HCT116 (cell line): ENCODE measurements around the gene PKNOX2. TPM values are rescaled to one million over a fixed set of nuclear protein-coding genes. Genes with fewer than 3 reads are reported as not detected.

ENCODE experiments used
- ATAC-seq: fragments of 200-7000 bp; cut with Tn5 transposase; 2 replicates; pipeline ENCODE4 v1.9.1; 2020; ENCODE audit warnings: mild to moderate bottlenecking, moderate library complexity
- BruUV-seq: library from RNA; stranded (reverse); fragments of 400-500 nt; replicated peaks from 2 replicates; lab custom pipeline; 2021; lab: Mats Ljungman, UMichigan
- CTCF ChIA-PET: fragments of 300-600 bp; sonication (Branson Sonifier 250); formaldehyde crosslinking; loops from one replicate; lab custom pipeline; 2021; ENCODE audit warnings: antibody characterized with exemption; lab: Charles Lee
- POLR2A ChIA-PET: fragments of 300-600, 350-600 bp; sonication (Branson Sonifier 250); formaldehyde crosslinking; loops from one replicate; lab custom pipeline; 2021; ENCODE audit warnings: antibody characterized with exemption; lab: Charles Lee
- RAD21 ChIA-PET, 2 experiments: fragments of 300-600 bp; sonication (Branson Sonifier 250); formaldehyde crosslinking; loops; one replicate each; lab custom pipeline; 2023; ENCODE audit warnings: low total read pairs in 2 of 2; ENCODE audit not compliant: uncharacterized antibody in 2 of 2, unreplicated experiment in 2 of 2, low non-redundant PET in 1 of 2; lab: Charles Lee
- DNase-seq: peaks from one replicate; pipeline ENCODE4 v3.0.0-alpha.2; 2010; ENCODE audit warnings: low read depth, low spot score
- H2AFZ ChIP-seq: fragments of 200-600 bp; shearing (Covaris generic), sonication (generic); 2 replicates; pipeline ENCODE4 v1.6.1; 2017; ENCODE audit warnings: low read depth, mixed run types, mixed read lengths, antibody characterized with exemption, low read length; ENCODE audit not compliant: poor library complexity, severe bottlenecking
- H3K27ac ChIP-seq: 2 replicates; pipeline ENCODE4 v1.5.1; 2012; ENCODE audit warnings: low read depth, low read length
- H3K27me3 ChIP-seq: fragments of 200-600 bp; sonication (generic); 2 replicates; pipeline ENCODE4 v1.6.1; 2016; ENCODE audit warnings: mixed run types, low read length, mixed read lengths; ENCODE audit not compliant: insufficient read depth
- H3K36me3 ChIP-seq, 2 experiments: fragments of 200-500 bp in 1 of 2; fragments of 200-600 bp in 1 of 2; sonication (Bioruptor generic) in 1 of 2; sonication (generic) in 1 of 2; 2 replicates each; pipeline versions ENCODE4 v1.5.1 to v1.6.1; 2014 to 2016; ENCODE audit warnings: low read length in 2 of 2, inconsistent platforms in 1 of 2, mixed read lengths in 1 of 2, mixed run types in 1 of 2; ENCODE audit not compliant: insufficient read depth in 2 of 2, control insufficient read depth in 1 of 2
- H3K4me1 ChIP-seq, 2 experiments: fragments of 200-600 bp in 1 of 2; sonication (generic) in 1 of 2; 2 replicates each; pipeline versions ENCODE4 v1.5.1 to v1.6.1; 2012 to 2017; ENCODE audit warnings: low read length in 2 of 2, inconsistent platforms in 1 of 2, mild to moderate bottlenecking in 1 of 2, mixed read lengths in 1 of 2, mixed run types in 1 of 2, moderate library complexity in 1 of 2; ENCODE audit not compliant: insufficient read depth in 2 of 2, control insufficient read depth in 1 of 2
- H3K4me2 ChIP-seq: fragments of 200-600 bp; sonication (generic); 2 replicates; pipeline ENCODE4 v1.6.1; 2017; ENCODE audit warnings: mixed run types, low read length, mixed read lengths
- H3K4me3 ChIP-seq, 2 experiments: fragments of 200-600 bp in 1 of 2; sonication (generic) in 1 of 2; replicated peaks in 1 of 2; 2 replicates each; pipeline ENCODE4 v1.5.1; 2011 to 2016; ENCODE audit warnings: low read length in 2 of 2, control low read depth in 1 of 2, low read depth in 1 of 2, mild to moderate bottlenecking in 1 of 2, mixed read lengths in 1 of 2, mixed run types in 1 of 2
- H3K79me2 ChIP-seq: fragments of 200-600 bp; sonication (generic); 2 replicates; pipeline ENCODE4 v1.6.1; 2017; ENCODE audit warnings: mild to moderate bottlenecking, mixed run types, low read length, moderate library complexity, mixed read lengths; ENCODE audit not compliant: insufficient read depth
- H3K9ac ChIP-seq: fragments of 200-600 bp; sonication (generic); 2 replicates; pipeline ENCODE4 v1.6.1; 2016; ENCODE audit warnings: low read length, mixed read lengths
- H3K9me2 ChIP-seq: fragments of 200-600 bp; sonication (generic), shearing (Covaris generic); 2 replicates; pipeline ENCODE4 v1.6.1; 2017; ENCODE audit warnings: mixed run types, mild to moderate bottlenecking, moderate library complexity; ENCODE audit not compliant: insufficient read depth
- H3K9me3 ChIP-seq, 2 experiments: fragments of 200-500 bp in 1 of 2; fragments of 200-600 bp in 1 of 2; sonication (Bioruptor generic) in 1 of 2; sonication (generic) in 1 of 2; 2 replicates each; pipeline ENCODE4 v1.6.1; 2014 to 2017; ENCODE audit warnings: low read length in 2 of 2, mixed read lengths in 2 of 2, inconsistent platforms in 1 of 2, low read depth in 1 of 2, mild to moderate bottlenecking in 1 of 2, mixed run types in 1 of 2, moderate library complexity in 1 of 2; ENCODE audit not compliant: control insufficient read depth in 1 of 2, insufficient read depth in 1 of 2
- H4K20me1 ChIP-seq: fragments of 200-600 bp; sonication (generic), shearing (Covaris generic); 2 replicates; pipeline ENCODE4 v1.6.1; 2017; ENCODE audit warnings: mixed run types, mild to moderate bottlenecking, moderate library complexity; ENCODE audit not compliant: insufficient read depth
- ELF1 ChIP-seq: IDR thresholded peaks from 2 replicates; pipeline ENCODE4 v1.6.1; 2012; ENCODE audit warnings: low read depth, borderline replicate concordance
- EZH2 ChIP-seq: fragments of 200-600 bp; sonication (generic); IDR thresholded peaks from 2 replicates; pipeline ENCODE4 v1.6.1; 2017; ENCODE audit warnings: antibody characterized with exemption, mixed run types
- FOSL1 ChIP-seq: IDR thresholded peaks from 2 replicates; pipeline ENCODE4 v1.6.1; 2012; ENCODE audit warnings: low read depth
- JUND ChIP-seq: IDR thresholded peaks from 2 replicates; pipeline ENCODE4 v1.6.1; 2012
- YY1 ChIP-seq: IDR thresholded peaks from 2 replicates; pipeline ENCODE4 v1.6.1; 2011; ENCODE audit warnings: low read length, low read depth, moderate library complexity, mild to moderate bottlenecking; ENCODE audit not compliant: insufficient replicate concordance; ENCODE audit errors: extremely low read depth
- ZBTB33 ChIP-seq: IDR thresholded peaks from 2 replicates; pipeline ENCODE4 v1.6.1; 2011; ENCODE audit warnings: mild to moderate bottlenecking, low read length, moderate library complexity; ENCODE audit not compliant: insufficient replicate concordance; ENCODE audit errors: extremely low read depth
- ZFX ChIP-seq: fragments of 450-650 bp; IDR thresholded peaks from 2 replicates; pipeline ENCODE4 v1.6.1; 2017
- ZNF274 ChIP-seq: fragments of 200-500 bp; sonication (Bioruptor generic); IDR thresholded peaks from 2 replicates; pipeline ENCODE4 v1.6.1; 2014; ENCODE audit warnings: mild to moderate bottlenecking, low read depth, low read length, inconsistent platforms
- intact Hi-C: fragments of 100-400 bp; cut with micrococcal nuclease; formaldehyde crosslinking; loops from 2 replicates; pipeline ENCODE4 v1.10.0; 2022
- total RNA-seq: library from RNA; stranded (reverse); gene quantifications from one replicate; pipeline ENCODE4 v1.2.1, GENCODE V29; 2021; ENCODE audit not compliant: unreplicated experiment
- TF ChIP-seq, protein P1 (sequence below): IDR thresholded peaks from 2 replicates; pipeline ENCODE4 v1.6.1; 2012

PKNOX2 gene
- total RNA-seq, 1 experiment from 2014 or later = 0.20 TPM

GRCh38 chr11:125464666-125465065 lies 300.1 kb downstream of the PKNOX2 start:
- Histone ChIP-seq H3K4me2 (no peak overlapping the region), H3K4me3 (no peak overlapping the region), H3K27me3 (no peaks in the 10 kb centered on the region), H3K9ac (no peak overlapping the region), H4K20me1 (no peaks in the 10 kb centered on the region), H3K9me2 (no peaks in the 10 kb centered on the region), H3K4me1 (peaks cover 0 to 4% of the 10 kb centered on the region in 2 experiments; a peak in 1 of 4 replicates), H3K79me2 (no peaks in the 10 kb centered on the region), H2AFZ (no peak overlapping the region), H3K9me3 (no peaks in the 10 kb centered on the region), H3K27ac (no peak overlapping the region), H3K36me3 (no peaks in the 10 kb centered on the region)
- no TSS peak for BruUV-seq
- POLR2A ChIA-PET = no interaction called here
- DNase-seq (no peak), ATAC-seq (no peak)
- CTCF ChIA-PET = interaction anchor here (1.0 kb wide), 1 partner anchor 12 kb away, joined by 3 read pairs; no protein-coding TSS in a partner anchor
- TF ChIP-seq YY1 (no peak), ZFX (no peak), FOSL1 (no peak), EZH2 (no peak)
- intact Hi-C loops = no loop called here
- RAD21 ChIA-PET = no interaction called here

GRCh38 chr11:125465255-125465654 lies 300.7 kb downstream of the PKNOX2 start:
- POLR2A ChIA-PET = no interaction called here

More at GRCh38 chr11:125465255-125465654, 300.7 kb downstream of the PKNOX2 start:
- no peak for ATAC-seq
- no peaks in the 10 kb centered on the region for H3K9me3 ChIP-seq
- H3K9me2 ChIP-seq = no peaks in the 10 kb centered on the region
- H3K36me3 ChIP-seq = no peaks in the 10 kb centered on the region
- H3K27ac ChIP-seq = no peak overlapping the region
- BruUV-seq = no TSS peak
- intact Hi-C loops = no loop called here
- H3K79me2 ChIP-seq = no peaks in the 10 kb centered on the region
- H2AFZ ChIP-seq = no peak overlapping the region
- ChIA-PET RAD21 (no interaction called here), CTCF (no interaction called here)
- no peak overlapping the region for H3K9ac ChIP-seq
- TF ChIP-seq ELF1 = no peak
- no peak for TF ChIP-seq ZNF274
- TF ChIP-seq ZBTB33 = no peak
- TF ChIP-seq JUND = no peak
- TF ChIP-seq, protein P1, sequence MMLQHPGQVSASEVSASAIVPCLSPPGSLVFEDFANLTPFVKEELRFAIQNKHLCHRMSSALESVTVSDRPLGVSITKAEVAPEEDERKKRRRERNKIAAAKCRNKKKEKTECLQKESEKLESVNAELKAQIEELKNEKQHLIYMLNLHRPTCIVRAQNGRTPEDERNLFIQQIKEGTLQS = no peak
- peaks cover 0 to 4% of the 10 kb centered on the region in 2 experiments; a peak in 1 of 4 replicates for H3K4me1 ChIP-seq
- H3K4me2 ChIP-seq = no peak overlapping the region
- no peak overlapping the region for H3K4me3 ChIP-seq
- no peak for DNase-seq
- no peaks in the 10 kb centered on the region for H3K27me3 ChIP-seq
- no peaks in the 10 kb centered on the region for H4K20me1 ChIP-seq
